ENCODE results near the gene SLC35G3.

GRCh38 chr17:35144840-35145239, 49.4 kb downstream of the SLC35G3 start:
- TF ChIP-seq RAD21 (IDR thresholded peaks at IDR 0.05; ENCODE audit: low read length) (no peak), TAF1 (IDR thresholded peaks at IDR 0.05; ENCODE audit: borderline replicate concordance, low read depth, low read length) (no peak), MAX (IDR thresholded peaks at IDR 0.05; ENCODE audit: low read depth) (no peak), TCF12 (IDR thresholded peaks at IDR 0.05) (no peak), CTCF (IDR thresholded peaks at IDR 0.05) (no peak)
